GM18951 (cell line): Measurements from ENCODE around the gene BAZ2A.
"Not testable (repeated sequence)": the region's sequence is repeated elsewhere in the genome, so short reads cannot be mapped to it uniquely, and the experiment has no call there.

Experiments used
- POLR2A ChIP-seq: IDR thresholded peaks from 4 replicates; pipeline ENCODE4 v1.6.1; 2011; ENCODE audit warnings: mild to moderate bottlenecking; ENCODE audit not compliant: insufficient read length, insufficient read depth; ENCODE audit errors: extremely low read depth
- in situ Hi-C: fragments of 300-500 bp; cut with MboI; formaldehyde crosslinking; loops from one replicate; pipeline ENCODE4 v1.12.0; 2022; ENCODE audit warnings: low sequenced_read_pairs, mixed read lengths, inconsistent platforms; ENCODE audit not compliant: unreplicated experiment

The BAZ2A gene

GRCh38 chr12:56599041-56599440 lies 31.1 kb downstream of the BAZ2A start:
- in situ Hi-C loops, result no loop called here
- TF ChIP-seq POLR2A, result no peak

GRCh38 chr12:56596815-56597214 lies 33.3 kb downstream of the BAZ2A start:
- no peak for TF ChIP-seq POLR2A
- in situ Hi-C loops, result no loop called here

- in situ Hi-C loops, result no loop called here
- TF ChIP-seq POLR2A, result no peak
These were observed 36.1 kb downstream of the BAZ2A start for GRCh38 chr12:56593909-56594621.

- no peak for TF ChIP-seq POLR2A
- in situ Hi-C loops, result no loop called here
These were observed 38.2 kb downstream of the BAZ2A start for GRCh38 chr12:56591961-56592360.

GRCh38 chr12:56591126-56591525 lies 39.0 kb downstream of the BAZ2A start:
- in situ Hi-C loops, result no loop called here

GRCh38 chr12:56590237-56590830 lies 39.8 kb downstream of the BAZ2A start:
- in situ Hi-C loops, result no loop called here
- no peak for TF ChIP-seq POLR2A

More at GRCh38 chr12:56591126-56591525, 39.0 kb downstream of the BAZ2A start:
- TF ChIP-seq POLR2A, result no peak

- in situ Hi-C loops, result loop anchor here (5.0 kb wide), 1 partner anchor 77 kb away; no protein-coding TSS in a partner anchor
These were observed 40.3 kb downstream of the BAZ2A start for GRCh38 chr12:56589783-56590182.

GRCh38 chr12:56585098-56585497 lies 45.0 kb downstream of the BAZ2A start:
- in situ Hi-C loops, result loop anchor here (5.0 kb wide), 1 partner anchor 73 kb away; no protein-coding TSS in a partner anchor

More at GRCh38 chr12:56589783-56590182, 40.3 kb downstream of the BAZ2A start:
- TF ChIP-seq POLR2A, result no peak

GRCh38 chr12:56581418-56582145 lies 48.5 kb downstream of the BAZ2A start:
- TF ChIP-seq POLR2A, result no peak
- in situ Hi-C loops, result no loop called here

More at GRCh38 chr12:56585098-56585497, 45.0 kb downstream of the BAZ2A start:
- TF ChIP-seq POLR2A, result no peak

- in situ Hi-C loops, result no loop called here
- TF ChIP-seq POLR2A, result no peak
These were observed 51.1 kb downstream of the BAZ2A start for GRCh38 chr12:56578983-56579546.

GRCh38 chr12:56577248-56577647 lies 52.9 kb downstream of the BAZ2A start:
- in situ Hi-C loops, result not testable (repeated sequence)

GRCh38 chr12:56574210-56574609 lies 55.9 kb downstream of the BAZ2A start:
- in situ Hi-C loops, result no loop called here
- TF ChIP-seq POLR2A, result no peak

GRCh38 chr12:56572288-56572687 lies 57.8 kb downstream of the BAZ2A start:
- no peak for TF ChIP-seq POLR2A
- in situ Hi-C loops, result no loop called here
